SK-N-SH treated with all-trans-retinoic acid at 6 μM for 48 hours (cell line): ENCODE measurements around the gene APC2.
"Not testable (repeated sequence)": the region's sequence is repeated elsewhere in the genome, so short reads cannot be mapped to it uniquely, and the experiment has no call there.

Source experiments
- ATAC-seq: fragments of 200-7000 bp; cut with Tn5 transposase; 3 replicates; pipeline ENCODE4 v1.9.1; 2020; ENCODE audit warnings: mild to moderate bottlenecking, moderate library complexity
- ARNTL ChIP-seq: fragments of 450-650 bp; formaldehyde crosslinking; IDR thresholded peaks from 2 replicates; pipeline ENCODE4 v1.5.0; 2020; ENCODE audit warnings: low read depth, mild to moderate bottlenecking, moderate library complexity, borderline replicate concordance
- BACH2 ChIP-seq: fragments of 250-450 bp; sonication (Bioruptor Pico); IDR thresholded peaks from 2 replicates; pipeline ENCODE4 v1.9.0; 2021; ENCODE audit warnings: mild to moderate bottlenecking, borderline replicate concordance
- CREB5 ChIP-seq: fragments of 250-450 bp; sonication (Bioruptor Pico); IDR thresholded peaks from 2 replicates; pipeline ENCODE4 v1.5.1; 2020; ENCODE audit warnings: low read depth, mild to moderate bottlenecking, moderate library complexity
- CSDC2 ChIP-seq: fragments of 250-450 bp; sonication (Bioruptor Pico); IDR thresholded peaks from 2 replicates; pipeline ENCODE4 v1.5.0; 2020; ENCODE audit warnings: mild to moderate bottlenecking, moderate library complexity
- CSRNP3 ChIP-seq: fragments of 250-450 bp; sonication (Bioruptor Pico); IDR thresholded peaks from 2 replicates; pipeline ENCODE4 v1.5.1; 2021; ENCODE audit warnings: mild to moderate bottlenecking, moderate library complexity
- ESRRG ChIP-seq: fragments of 250-450 bp; sonication (Bioruptor Pico); IDR thresholded peaks from 2 replicates; pipeline ENCODE4 v1.6.1; 2021; ENCODE audit warnings: mild to moderate bottlenecking
- GLIS3 ChIP-seq: fragments of 250-450 bp; sonication (Bioruptor Pico); IDR thresholded peaks from 2 replicates; pipeline ENCODE4 v1.5.0; 2020; ENCODE audit warnings: mild to moderate bottlenecking, moderate library complexity
- ISL1 ChIP-seq: fragments of 250-450 bp; sonication (Bioruptor Pico); IDR thresholded peaks from 2 replicates; pipeline ENCODE4 v2.1.2; 2022; ENCODE audit warnings: mild to moderate bottlenecking, moderate library complexity
- OSR1 ChIP-seq: fragments of 250-450 bp; sonication (Bioruptor Pico); IDR thresholded peaks from 2 replicates; pipeline ENCODE4 v1.8.0; 2022; ENCODE audit warnings: moderate library complexity, mild to moderate bottlenecking, inconsistent platforms
- PATZ1 ChIP-seq: fragments of 250-450 bp; sonication (Bioruptor Pico); IDR thresholded peaks from 2 replicates; pipeline ENCODE4 v1.8.0; 2020; ENCODE audit warnings: mild to moderate bottlenecking, moderate library complexity, borderline replicate concordance
- POU6F1 ChIP-seq: fragments of 250-450 bp; sonication (Bioruptor Pico); IDR thresholded peaks from 2 replicates; pipeline ENCODE4 v1.8.0; 2021; ENCODE audit warnings: low read depth, mild to moderate bottlenecking, moderate library complexity, borderline replicate concordance
- RARB ChIP-seq: fragments of 250-450 bp; sonication (Bioruptor Pico); IDR thresholded peaks from 2 replicates; pipeline ENCODE4 v1.8.0; 2021; ENCODE audit warnings: mild to moderate bottlenecking, moderate library complexity
- SNAI2 ChIP-seq: fragments of 250-450 bp; sonication (Bioruptor Pico); IDR thresholded peaks from 2 replicates; pipeline ENCODE4 v1.5.0; 2020; ENCODE audit warnings: mild to moderate bottlenecking, moderate library complexity
- TCF4 ChIP-seq: fragments of 250-450 bp; sonication (Bioruptor Pico); IDR thresholded peaks from 2 replicates; pipeline ENCODE4 v1.8.0; 2021; ENCODE audit warnings: mild to moderate bottlenecking, moderate library complexity, borderline replicate concordance
- TSHZ2 ChIP-seq: fragments of 250-450 bp; sonication (Bioruptor Pico); IDR thresholded peaks from 2 replicates; pipeline ENCODE4 v1.5.0; 2020; ENCODE audit warnings: mild to moderate bottlenecking, moderate library complexity
- ZC3H10 ChIP-seq: fragments of 250-450 bp; sonication (Bioruptor Pico); IDR thresholded peaks from 2 replicates; pipeline ENCODE4 v1.5.1; 2021; ENCODE audit warnings: mild to moderate bottlenecking, moderate library complexity
- ZFP3 ChIP-seq: fragments of 250-450 bp; sonication (Bioruptor Pico); IDR thresholded peaks from 2 replicates; pipeline ENCODE4 v1.5.0; 2020; ENCODE audit warnings: mild to moderate bottlenecking, moderate library complexity
- ZFP30 ChIP-seq: fragments of 450-650 bp; formaldehyde crosslinking; IDR thresholded peaks from 2 replicates; pipeline ENCODE4 v1.5.0; 2022; ENCODE audit warnings: mild to moderate bottlenecking, moderate library complexity
- ZNF565 ChIP-seq: fragments of 450-650 bp; formaldehyde crosslinking; conservative IDR thresholded peaks from 2 replicates; pipeline ENCODE4 v1.5.0; 2020; ENCODE audit warnings: low read depth, mild to moderate bottlenecking, moderate library complexity
- ZNF70 ChIP-seq: fragments of 450-650 bp; formaldehyde crosslinking; IDR thresholded peaks from 2 replicates; pipeline ENCODE4 v1.5.0; 2020; ENCODE audit warnings: mild to moderate bottlenecking, moderate library complexity
- ZNF8 ChIP-seq: fragments of 450-650 bp; formaldehyde crosslinking; IDR thresholded peaks from 2 replicates; pipeline ENCODE4 v1.5.0; 2020; ENCODE audit warnings: mild to moderate bottlenecking, moderate library complexity

Gene APC2

GRCh38 chr19:1518471-1518870, 68.5 kb downstream of the APC2 start:
- ATAC-seq = no peak
- TF ChIP-seq ZFP30 (CRISPR knock-in tag) (no peak), BACH2 (CRISPR knock-in tag) (no peak), TSHZ2 (CRISPR knock-in tag) (no peak), POU6F1 (CRISPR knock-in tag) (no peak), ARNTL (no peak), SNAI2 (CRISPR knock-in tag) (no peak), ZNF70 (CRISPR knock-in tag) (no peak), TCF4 (CRISPR knock-in tag) (no peak), ZC3H10 (CRISPR knock-in tag) (no peak), GLIS3 (CRISPR knock-in tag) (no peak), CSRNP3 (CRISPR knock-in tag) (no peak), CREB5 (CRISPR knock-in tag) (no peak), ZNF8 (CRISPR knock-in tag) (no peak)

GRCh38 chr19:1519802-1520201, 69.9 kb downstream of the APC2 start:
- ATAC-seq = not testable (repeated sequence)

GRCh38 chr19:1520203-1520780, 70.4 kb downstream of the APC2 start:
- no peak for TF ChIP-seq ZFP30 (CRISPR knock-in tag)
- TF ChIP-seq ZC3H10 (CRISPR knock-in tag) = no peak
- no peak for TF ChIP-seq TSHZ2 (CRISPR knock-in tag)
- TF ChIP-seq CREB5 (CRISPR knock-in tag) = no peak
- TF ChIP-seq ZNF565 (CRISPR knock-in tag) = no peak
- no peak for TF ChIP-seq ZNF70 (CRISPR knock-in tag)
- no peak for TF ChIP-seq PATZ1 (CRISPR knock-in tag)
- no peak for TF ChIP-seq ZFP3
- no peak for TF ChIP-seq ESRRG
- TF ChIP-seq BACH2 (CRISPR knock-in tag) = no peak
- TF ChIP-seq CSDC2 (CRISPR knock-in tag) = no peak
- no peak for TF ChIP-seq ZNF8 (CRISPR knock-in tag)
- TF ChIP-seq POU6F1 (CRISPR knock-in tag) = no peak
- TF ChIP-seq RARB (CRISPR knock-in tag) = no peak
- no peak for TF ChIP-seq TCF4 (CRISPR knock-in tag)
- no peak for TF ChIP-seq ISL1 (CRISPR knock-in tag)
- TF ChIP-seq OSR1 (CRISPR knock-in tag) = no peak
- no peak for TF ChIP-seq ARNTL
- TF ChIP-seq, all 23 proteins: peak for 0
- ATAC-seq = no peak
